GM10847 (cell line): Measurements from ENCODE around the gene EPB41L4A.

Source experiments
- POLR2A ChIP-seq: IDR thresholded peaks from 2 replicates; pipeline ENCODE4 v1.6.1; 2011; ENCODE audit not compliant: insufficient read length; ENCODE audit errors: extremely low read depth

Gene EPB41L4A

GRCh38 chr5:112401924-112402323, 17.2 kb downstream of the EPB41L4A start:
- TF ChIP-seq POLR2A: no peak

- TF ChIP-seq POLR2A: no peak
Observed at GRCh38 chr5:112397690-112398089, 21.4 kb downstream of the EPB41L4A start.

GRCh38 chr5:112396430-112396829, 22.6 kb downstream of the EPB41L4A start:
- TF ChIP-seq POLR2A: no peak

- no peak for TF ChIP-seq POLR2A
Observed at GRCh38 chr5:112390327-112390726, 28.8 kb downstream of the EPB41L4A start.

- TF ChIP-seq POLR2A: no peak
Observed at GRCh38 chr5:112388739-112389138, 30.3 kb downstream of the EPB41L4A start.

GRCh38 chr5:112388074-112388473, 31.0 kb downstream of the EPB41L4A start:
- no peak for TF ChIP-seq POLR2A

GRCh38 chr5:112386766-112387165, 32.3 kb downstream of the EPB41L4A start:
- no peak for TF ChIP-seq POLR2A

GRCh38 chr5:112385969-112386368, 33.1 kb downstream of the EPB41L4A start:
- no peak for TF ChIP-seq POLR2A

GRCh38 chr5:112385566-112385965, 33.5 kb downstream of the EPB41L4A start:
- TF ChIP-seq POLR2A: no peak

GRCh38 chr5:112384523-112384922, 34.6 kb downstream of the EPB41L4A start:
- no peak for TF ChIP-seq POLR2A

GRCh38 chr5:112382886-112383285, 36.2 kb downstream of the EPB41L4A start:
- TF ChIP-seq POLR2A: no peak

GRCh38 chr5:112381521-112381920, 37.6 kb downstream of the EPB41L4A start:
- TF ChIP-seq POLR2A: no peak

GRCh38 chr5:112379542-112380325, 39.3 kb downstream of the EPB41L4A start:
- TF ChIP-seq POLR2A: no peak

GRCh38 chr5:112374818-112375217, 44.3 kb downstream of the EPB41L4A start:
- TF ChIP-seq POLR2A: no peak

GRCh38 chr5:112374356-112374755, 44.7 kb downstream of the EPB41L4A start:
- TF ChIP-seq POLR2A: no peak

- no peak for TF ChIP-seq POLR2A
Observed at GRCh38 chr5:112373885-112374284, 45.2 kb downstream of the EPB41L4A start.

- TF ChIP-seq POLR2A: no peak
Observed at GRCh38 chr5:112372543-112372942, 46.5 kb downstream of the EPB41L4A start.
